ENCODE measurements around the gene AGPAT1.

- TF ChIP-seq CTCF (conservative IDR thresholded peaks at IDR 0.05; ENCODE audit: low read depth, low read length): no peak
- TF ChIP-seq EZH2 (IDR thresholded peaks at IDR 0.05; ENCODE audit: borderline replicate concordance, low read depth, low read length, poor library complexity, severe bottlenecking): no peak
These were observed 17.8 kb downstream of the AGPAT1 start for GRCh38 chr6:32158052-32158451.
